Endothelial cell of umbilical vein (primary cell): ENCODE data around the gene SWAP70. TPM values are rescaled to one million over a fixed set of nuclear protein-coding genes. Genes with fewer than 3 reads are reported as not detected.

Source experiments
- BruUV-seq: library from RNA; stranded (reverse); fragments of 400-500 nt; replicated peaks from 2 replicates; lab custom pipeline; 2021; lab: Mats Ljungman, UMichigan
- CTCF ChIA-PET: fragments of 300-600, 350-600 bp; sonication (Branson Sonifier 250); formaldehyde crosslinking; loops from one replicate; lab custom pipeline; 2021; ENCODE audit warnings: antibody characterized with exemption, inconsistent platforms; lab: Charles Lee
- POLR2A ChIA-PET: fragments of 300-600, 350-600 bp; sonication (Branson Sonifier 250); formaldehyde crosslinking; loops from one replicate; lab custom pipeline; 2021; ENCODE audit warnings: antibody characterized with exemption, inconsistent platforms; lab: Charles Lee
- DNase-seq: peaks from one replicate; pipeline ENCODE4 v3.0.0-alpha.2; 2011; ENCODE audit warnings: low read depth, low spot score
- FAIRE-seq: peaks from 2 replicates; lab custom pipeline; 2011; peaks lifted over from hg19 to GRCh38; lab: Jason Lieb, UNC
- H2AFZ ChIP-seq: 2 replicates; pipeline ENCODE4 v1.6.0; 2012; ENCODE audit warnings: low read depth, low read length, control low read depth, inconsistent platforms
- H3K27ac ChIP-seq: 2 replicates; pipeline ENCODE4 v1.5.1; 2011; ENCODE audit warnings: low read depth, mild to moderate bottlenecking, control low read depth, low read length, moderate library complexity; ENCODE audit not compliant: insufficient read depth
- H3K27me3 ChIP-seq, 2 experiments: 2 replicates each; pipeline versions ENCODE4 v1.6.0 to v1.6.1; 2011; ENCODE audit warnings: low read length in 2 of 2, mixed read lengths in 1 of 2; ENCODE audit not compliant: control insufficient read depth in 2 of 2, insufficient read depth in 2 of 2
- H3K36me3 ChIP-seq, 2 experiments: 2 replicates in 1 of 2; 3 replicates in 1 of 2; pipeline ENCODE4 v1.5.1; 2011; ENCODE audit warnings: low read length in 2 of 2, mild to moderate bottlenecking in 1 of 2, moderate library complexity in 1 of 2; ENCODE audit not compliant: control insufficient read depth in 2 of 2, insufficient read depth in 2 of 2; ENCODE audit errors: extremely low read depth in 1 of 2
- H3K4me1 ChIP-seq: 3 replicates; pipeline ENCODE4 v1.5.1; 2011; ENCODE audit warnings: mild to moderate bottlenecking, low read length; ENCODE audit not compliant: control insufficient read depth, insufficient read depth; ENCODE audit errors: extremely low read depth
- H3K4me2 ChIP-seq: 2 replicates; pipeline ENCODE4 v1.6.1; 2011; ENCODE audit warnings: low read length, control low read depth, mixed read lengths; ENCODE audit not compliant: insufficient read depth
- H3K4me3 ChIP-seq, 3 experiments: fragments of 200-600 bp in 1 of 3; sonication (generic), shearing (Covaris generic) in 1 of 3; replicated peaks in 1 of 3; 2 replicates each; pipeline ENCODE4 v1.5.1; 2011 to 2016; ENCODE audit warnings: control low read depth in 3 of 3, low read length in 3 of 3, mild to moderate bottlenecking in 2 of 3, inconsistent platforms in 1 of 3, low read depth in 1 of 3, moderate library complexity in 1 of 3; ENCODE audit not compliant: insufficient read depth in 1 of 3
- H3K79me2 ChIP-seq: 2 replicates; pipeline ENCODE4 v1.6.0; 2012; ENCODE audit warnings: low read length, inconsistent platforms; ENCODE audit not compliant: control insufficient read depth, insufficient read depth
- H3K9ac ChIP-seq: replicated peaks from 2 replicates; pipeline ENCODE3; 2011; ENCODE audit warnings: low read length, control low read depth; ENCODE audit not compliant: insufficient read depth; ENCODE audit errors: extremely low read depth
- H3K9me1 ChIP-seq: replicated peaks from 3 replicates; pipeline ENCODE4 v1.6.0; 2011; ENCODE audit warnings: mild to moderate bottlenecking, low read length; ENCODE audit not compliant: control insufficient read depth, insufficient read depth; ENCODE audit errors: extremely low read depth
- H3K9me3 ChIP-seq: replicated peaks from 2 replicates; pipeline ENCODE4 v1.5.1; 2012; ENCODE audit warnings: low read length, inconsistent platforms; ENCODE audit not compliant: control insufficient read depth, insufficient read depth
- H4K20me1 ChIP-seq: replicated peaks from 2 replicates; pipeline ENCODE3; 2011; ENCODE audit warnings: mild to moderate bottlenecking, low read length; ENCODE audit not compliant: control insufficient read depth, insufficient read depth; ENCODE audit errors: extremely low read depth
- EZH2 ChIP-seq: IDR thresholded peaks from 2 replicates; pipeline ENCODE4 v1.6.1; 2012; ENCODE audit warnings: borderline replicate concordance, low read depth, mild to moderate bottlenecking, moderate library complexity, low read length, inconsistent platforms; ENCODE audit not compliant: severe bottlenecking
- FOS ChIP-seq: IDR thresholded peaks from 2 replicates; pipeline ENCODE4 v1.6.1; 2011; ENCODE audit warnings: mild to moderate bottlenecking, low read length, moderate library complexity, borderline replicate concordance; ENCODE audit not compliant: insufficient read depth
- GATA2 ChIP-seq: IDR thresholded peaks from 2 replicates; pipeline ENCODE4 v1.7.0; 2011; ENCODE audit warnings: low read depth, mild to moderate bottlenecking, moderate library complexity, mixed read lengths, low read length; ENCODE audit not compliant: insufficient read length, insufficient read depth
- JUN ChIP-seq: IDR thresholded peaks from 2 replicates; pipeline ENCODE4 v1.6.1; 2011; ENCODE audit warnings: borderline replicate concordance, low read depth; ENCODE audit not compliant: insufficient read length, insufficient read depth
- MYC ChIP-seq: IDR thresholded peaks from one replicate; pipeline ENCODE4 v1.6.1; 2011; ENCODE audit warnings: mild to moderate bottlenecking, low read depth, low read length
- POLR2A ChIP-seq: IDR thresholded peaks from 2 replicates; pipeline ENCODE4 v1.6.1; 2012; ENCODE audit warnings: low read depth, mild to moderate bottlenecking, control low read depth, low read length
- POLR2AphosphoS5 ChIP-seq: IDR thresholded peaks from 2 replicates; pipeline ENCODE4 v1.6.1; 2012; ENCODE audit warnings: low read depth, mild to moderate bottlenecking, control low read depth, low read length, moderate library complexity; ENCODE audit not compliant: insufficient read depth
- dilution Hi-C: fragments of 300-500 bp; cut with MboI; formaldehyde crosslinking; loops from one replicate; pipeline ENCODE4 v1.15.0; 2019; ENCODE audit warnings: low sequenced_read_pairs; ENCODE audit not compliant: extremely low pct_ligation_motif_present
- intact Hi-C: fragments of 100-400 bp; cut with micrococcal nuclease; formaldehyde crosslinking; loops from one replicate; pipeline ENCODE4 v1.10.0; 2022
- polyA plus RNA-seq, 4 experiments: library from polyadenylated mRNA; depleted of rRNA in 3 of 4; stranded (reverse) in 3 of 4; unstranded in 1 of 4; fragments of >200 nt; gene quantifications; 2 replicates each; pipeline versions ENCODE4 v1.2.1 to v1.2.3, GENCODE V29; 2011 to 2012; ENCODE audit warnings: missing spikeins in 1 of 4
- total RNA-seq: library from RNA; stranded (reverse); gene quantifications from 2 replicates; pipeline ENCODE4 v1.2.3, GENCODE V29; 2021
- TF ChIP-seq, protein P1 (sequence below): IDR thresholded peaks from 2 replicates; pipeline ENCODE4 v1.6.1; 2011; ENCODE audit not compliant: insufficient read depth, insufficient read length
- TF ChIP-seq, protein P2 (sequence below), 2 donors: IDR thresholded peaks; 1 replicate in 1 of 2; 2 replicates in 1 of 2; pipeline ENCODE4 v1.5.1; 2011; ENCODE audit warnings: low read length in 2 of 2, mild to moderate bottlenecking in 2 of 2, moderate library complexity in 2 of 2, control low read depth in 1 of 2, inconsistent platforms in 1 of 2, low read depth in 1 of 2; ENCODE audit not compliant: insufficient read depth in 1 of 2; ENCODE audit errors: extremely low read depth in 1 of 2

Gene SWAP70
- total and polyA plus RNA-seq, 2 donors (not counting 3 experiments of a cell fraction or from before 2014, with no cell fraction given): 52.5 to 165 TPM

DNA sequence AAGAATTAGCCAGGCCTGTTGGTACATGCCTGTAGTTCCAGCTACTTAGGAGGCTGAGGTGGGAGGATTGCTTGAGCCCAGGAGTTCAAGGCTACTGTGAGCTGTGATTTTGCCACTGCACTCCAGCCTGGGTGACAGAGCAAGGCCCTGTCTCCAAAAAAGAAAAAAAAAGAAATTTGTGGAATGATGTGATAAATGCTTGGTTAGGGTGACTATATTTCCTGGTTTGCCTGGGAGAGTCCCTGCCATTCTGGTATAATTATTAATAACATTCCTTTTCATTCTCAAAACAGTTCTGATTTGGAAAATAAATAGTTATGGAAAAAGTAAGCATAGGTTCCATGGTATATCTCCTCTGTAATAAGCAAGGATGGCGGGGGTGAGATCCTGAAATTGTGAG is 74.8 kb downstream of the SWAP70 start:
- dilution Hi-C loops (loop anchor here (25.0 kb wide), 1 partner anchor 126 kb away; no protein-coding TSS in a partner anchor), intact Hi-C loops (no loop called here)
- peaks cover 32 to 33% of the 10 kb centered on the region in 2 experiments for H3K36me3 ChIP-seq
- H4K20me1 ChIP-seq: no peaks in the 10 kb centered on the region
- H3K27me3 ChIP-seq: no peaks in the 10 kb centered on the region
- FAIRE-seq (no peak), DNase-seq (no peak)
- H3K4me3 ChIP-seq: no peak overlapping the region
- ChIA-PET POLR2A (interaction anchor here (0.6 kb wide), 1 partner anchor 32 kb away, joined by 3 read pairs; no protein-coding TSS in a partner anchor), CTCF (interaction anchor here (0.7 to 3.8 kb wide), 5 partner anchors 9 to 187 kb away, joined by 3 to 22 read pairs (median 5); partner anchors contain the start of gene WEE1)
- peaks cover 34% of the 10 kb centered on the region for H3K79me2 ChIP-seq
- TF ChIP-seq, protein P1, sequence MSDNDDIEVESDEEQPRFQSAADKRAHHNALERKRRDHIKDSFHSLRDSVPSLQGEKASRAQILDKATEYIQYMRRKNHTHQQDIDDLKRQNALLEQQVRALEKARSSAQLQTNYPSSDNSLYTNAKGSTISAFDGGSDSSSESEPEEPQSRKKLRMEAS: no peak
- TF ChIP-seq FOS: no peak
- no peak for TF ChIP-seq POLR2A
- no peak for TF ChIP-seq GATA2
- TF ChIP-seq, protein P2, sequence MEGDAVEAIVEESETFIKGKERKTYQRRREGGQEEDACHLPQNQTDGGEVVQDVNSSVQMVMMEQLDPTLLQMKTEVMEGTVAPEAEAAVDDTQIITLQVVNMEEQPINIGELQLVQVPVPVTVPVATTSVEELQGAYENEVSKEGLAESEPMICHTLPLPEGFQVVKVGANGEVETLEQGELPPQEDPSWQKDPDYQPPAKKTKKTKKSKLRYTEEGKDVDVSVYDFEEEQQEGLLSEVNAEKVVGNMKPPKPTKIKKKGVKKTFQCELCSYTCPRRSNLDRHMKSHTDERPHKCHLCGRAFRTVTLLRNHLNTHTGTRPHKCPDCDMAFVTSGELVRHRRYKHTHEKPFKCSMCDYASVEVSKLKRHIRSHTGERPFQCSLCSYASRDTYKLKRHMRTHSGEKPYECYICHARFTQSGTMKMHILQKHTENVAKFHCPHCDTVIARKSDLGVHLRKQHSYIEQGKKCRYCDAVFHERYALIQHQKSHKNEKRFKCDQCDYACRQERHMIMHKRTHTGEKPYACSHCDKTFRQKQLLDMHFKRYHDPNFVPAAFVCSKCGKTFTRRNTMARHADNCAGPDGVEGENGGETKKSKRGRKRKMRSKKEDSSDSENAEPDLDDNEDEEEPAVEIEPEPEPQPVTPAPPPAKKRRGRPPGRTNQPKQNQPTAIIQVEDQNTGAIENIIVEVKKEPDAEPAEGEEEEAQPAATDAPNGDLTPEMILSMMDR (IDR thresholded peaks at IDR 0.05; ENCODE audit: extremely low read depth in 1 of 2, insufficient read depth in 1 of 2, low read depth in 1 of 2, low read length in 2 of 2): no peak
- no peak for TF ChIP-seq MYC
- TF ChIP-seq EZH2: no peak
- no peak for TF ChIP-seq JUN
- no peak for TF ChIP-seq POLR2AphosphoS5
- no peaks in the 10 kb centered on the region for H3K9me1 ChIP-seq
- no peak overlapping the region for H3K9ac ChIP-seq
- no peak overlapping the region for H3K27ac ChIP-seq
- no peaks in the 10 kb centered on the region for H3K9me3 ChIP-seq
- BruUV-seq: no TSS peak
- no peak overlapping the region for H3K4me2 ChIP-seq
- no peak overlapping the region for H2AFZ ChIP-seq
- H3K4me1 ChIP-seq: no peaks in the 10 kb centered on the region
